DMS53 treated with DMSO at 0.1 percent for 48 hours (cell line): ENCODE data around the gene COPE.

Experiments used
- DNase-seq: peaks from one replicate; lab custom pipeline; 2025; ENCODE audit not compliant: unreplicated experiment; lab: John Stamatoyannopoulos, UW

COPE gene

GRCh38 chr19:18853755-18854427, 65.3 kb downstream of the COPE start:
- DNase-seq: no peak

GRCh38 chr19:18852648-18853047, 66.5 kb downstream of the COPE start:
- no peak for DNase-seq

- no peak for DNase-seq
Observed at GRCh38 chr19:18851673-18852325, 67.4 kb downstream of the COPE start.

GRCh38 chr19:18850471-18851375, 68.5 kb downstream of the COPE start:
- no peak for DNase-seq

GRCh38 chr19:18849838-18850400, 69.3 kb downstream of the COPE start:
- DNase-seq: no peak
